Stomach (tissue), 9 donors: ENCODE results near the gene USP53. TPM values are rescaled to one million over a fixed set of nuclear protein-coding genes. Genes with fewer than 3 reads are reported as not detected.
A peak's percentile ranks its signal among the peaks of the same experiment; 100 is the strongest.
"Not testable (repeated sequence)": the region's sequence is repeated elsewhere in the genome, so short reads cannot be mapped to it uniquely, and the experiment has no call there.

Experiments
- DNase-seq, 2 donors: peaks; one replicate each; pipeline versions ENCODE4 v3.0.0 to v3.0.0-alpha.2; 2013 to 2019
- H3K27ac ChIP-seq, 5 donors: fragments of 200-600 bp in 4 of 5; sonication (generic) in 4 of 5; one replicate each; pipeline ENCODE4 v1.5.1; 2013 to 2019; ENCODE audit warnings: mild to moderate bottlenecking in 1 of 5, moderate library complexity in 1 of 5
- H3K27me3 ChIP-seq, 3 donors: fragments of 200-600 bp; sonication (generic); one replicate each; pipeline ENCODE4 v1.5.1; 2017 to 2019; ENCODE audit warnings: mixed run types in 1 of 3
- H3K36me3 ChIP-seq, 4 donors: fragments of 200-600 bp; sonication (generic); 1 replicate in 3 of 4; 2 replicates in 1 of 4; pipeline ENCODE4 v1.5.1; 2016 to 2019
- H3K4me1 ChIP-seq, 4 donors: fragments of 200-600 bp; sonication (generic); one replicate each; pipeline ENCODE4 v1.5.1; 2016 to 2019
- H3K4me3 ChIP-seq, 4 donors: fragments of 200-600 bp; sonication (generic) in 3 of 4; one replicate each; pipeline ENCODE4 v1.5.1; 2016 to 2019; ENCODE audit warnings: mild to moderate bottlenecking in 1 of 4
- H3K9me3 ChIP-seq, 4 donors: fragments of 200-600 bp; sonication (generic); one replicate each; pipeline ENCODE4 v1.5.1; 2016 to 2019
- EP300 ChIP-seq: sonication (generic); formaldehyde crosslinking; IDR thresholded peaks from one replicate; pipeline ENCODE4 v1.6.1; 2017; ENCODE audit warnings: antibody characterized with exemption
- POLR2A ChIP-seq, 4 donors: fragments of 450-650 bp; IDR thresholded peaks; one replicate each; pipeline ENCODE4 v1.6.1; 2016; ENCODE audit warnings: antibody characterized with exemption in 4 of 4, control low read depth in 2 of 4, mild to moderate bottlenecking in 1 of 4, moderate library complexity in 1 of 4
- POLR2AphosphoS5 ChIP-seq, 3 donors: sonication (generic); formaldehyde crosslinking; IDR thresholded peaks; one replicate each; pipeline ENCODE4 v1.6.1; 2016; ENCODE audit warnings: antibody characterized with exemption in 3 of 3
- WGBS, 5 donors: extraction: QIAGEN DNeasy Blood & Tissue Kit in 3 of 5; methylation state at CpG; one replicate each; pipeline versions ENCODE4 v1.1.5 to v1.1.7; 2013 to 2018; 5-methylcytosine and 5-hydroxymethylcytosine counted together
- intact Hi-C: fragments of 100-400 bp; cut with DNase I; formaldehyde crosslinking; loops from one replicate; pipeline ENCODE4 v1.15.1; 2023; ENCODE audit warnings: low total_unique reads
- polyA plus RNA-seq, 3 donors: library from polyadenylated mRNA; stranded (reverse); fragments of 200-250 nt; gene quantifications; one replicate each; pipeline ENCODE4 v1.2.3, GENCODE V29; 2013
- total RNA-seq, 5 donors: library from RNA; depleted of rRNA; stranded (reverse); fragments of >200 nt; gene quantifications; one replicate each; pipeline versions ENCODE4 v1.1.0 to v1.2.3, GENCODE V29; 2014 to 2016
- TF ChIP-seq, protein P1 (sequence below), 7 experiments: fragments of 450-650 bp in 4 of 7; fragments of 200-600 bp in 3 of 7; sonication (generic) in 3 of 7; IDR thresholded peaks; one replicate each; pipeline ENCODE4 v1.5.1; 2016 to 2019; ENCODE audit warnings: antibody characterized with exemption in 7 of 7, control low read depth in 2 of 7, mild to moderate bottlenecking in 1 of 7
- donor health status: healthy with polysubstance abuse.
- donor health status: Bipolar disorder and iron deficiency.
- donor health status: healthy.

The USP53 gene
- total and polyA plus RNA-seq, 8 donors = 15.8 to 116 (median 54.1) TPM

DNA sequence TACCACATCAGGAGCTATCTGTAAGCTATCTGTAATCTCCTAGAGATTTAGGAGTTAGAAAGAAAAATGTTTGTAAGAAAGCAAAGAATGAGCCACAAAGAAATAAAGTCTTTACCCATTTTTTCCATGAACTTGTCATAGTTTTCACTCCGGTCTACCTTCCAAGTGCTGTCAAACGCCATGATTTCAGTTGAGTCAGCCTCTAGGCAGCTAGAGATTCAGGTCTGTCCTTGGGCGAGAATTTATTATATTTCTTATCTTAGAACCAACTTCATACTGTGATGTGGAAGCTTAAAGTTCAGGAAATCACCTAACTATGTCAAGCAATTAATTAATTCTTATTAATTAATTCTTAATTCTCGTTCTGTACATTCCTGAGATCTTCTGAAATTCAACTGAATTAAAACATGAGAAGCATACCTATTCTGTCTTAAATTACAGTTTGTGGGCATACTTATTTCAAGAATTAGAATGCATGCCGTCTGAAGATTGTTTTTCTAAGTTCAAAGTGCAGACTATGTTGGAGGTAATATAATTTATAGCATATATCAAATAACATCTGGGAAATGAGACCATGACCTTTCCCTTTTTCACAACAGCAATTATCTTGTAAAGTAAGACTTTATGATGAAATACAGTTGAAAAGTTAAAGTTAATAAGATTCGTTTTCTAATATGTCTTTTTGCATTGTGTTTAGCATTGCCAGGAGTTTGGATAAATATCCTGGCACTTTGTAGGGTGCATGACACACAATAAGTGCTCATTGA is 109.6 kb downstream of the USP53 start, which contains the start of gene FABP2:
TSS of gene FABP2 (minus strand) at position 218 of the 767 bp plus-strand sequence. CDS start at position 182, 36 bp downstream.
- H3K27ac ChIP-seq = no peak within 1 kb of the TSS
- TF ChIP-seq POLR2AphosphoS5 (IDR thresholded peaks at IDR 0.05) = no peak
- no peak for TF ChIP-seq POLR2A (IDR thresholded peaks at IDR 0.05)
- TF ChIP-seq, protein P1, sequence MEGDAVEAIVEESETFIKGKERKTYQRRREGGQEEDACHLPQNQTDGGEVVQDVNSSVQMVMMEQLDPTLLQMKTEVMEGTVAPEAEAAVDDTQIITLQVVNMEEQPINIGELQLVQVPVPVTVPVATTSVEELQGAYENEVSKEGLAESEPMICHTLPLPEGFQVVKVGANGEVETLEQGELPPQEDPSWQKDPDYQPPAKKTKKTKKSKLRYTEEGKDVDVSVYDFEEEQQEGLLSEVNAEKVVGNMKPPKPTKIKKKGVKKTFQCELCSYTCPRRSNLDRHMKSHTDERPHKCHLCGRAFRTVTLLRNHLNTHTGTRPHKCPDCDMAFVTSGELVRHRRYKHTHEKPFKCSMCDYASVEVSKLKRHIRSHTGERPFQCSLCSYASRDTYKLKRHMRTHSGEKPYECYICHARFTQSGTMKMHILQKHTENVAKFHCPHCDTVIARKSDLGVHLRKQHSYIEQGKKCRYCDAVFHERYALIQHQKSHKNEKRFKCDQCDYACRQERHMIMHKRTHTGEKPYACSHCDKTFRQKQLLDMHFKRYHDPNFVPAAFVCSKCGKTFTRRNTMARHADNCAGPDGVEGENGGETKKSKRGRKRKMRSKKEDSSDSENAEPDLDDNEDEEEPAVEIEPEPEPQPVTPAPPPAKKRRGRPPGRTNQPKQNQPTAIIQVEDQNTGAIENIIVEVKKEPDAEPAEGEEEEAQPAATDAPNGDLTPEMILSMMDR (IDR thresholded peaks at IDR 0.05) = no peak
- TF ChIP-seq EP300 = no peak
- no peaks in the 10 kb centered on the region for H3K36me3 ChIP-seq
- DNase-seq = no peak
- H3K27me3 ChIP-seq = no peaks in the 10 kb centered on the region
- no peaks in the 10 kb centered on the region for H3K9me3 ChIP-seq
- WGBS, 5 donors = 71 to 78% (median 76%) methylated on average over 6 of the region's 6 CpGs
- intact Hi-C loops = no loop called here
- H3K4me3 ChIP-seq = no peak within 1 kb of the TSS
- H3K4me1 ChIP-seq = no peaks in the 10 kb centered on the region

DNA sequence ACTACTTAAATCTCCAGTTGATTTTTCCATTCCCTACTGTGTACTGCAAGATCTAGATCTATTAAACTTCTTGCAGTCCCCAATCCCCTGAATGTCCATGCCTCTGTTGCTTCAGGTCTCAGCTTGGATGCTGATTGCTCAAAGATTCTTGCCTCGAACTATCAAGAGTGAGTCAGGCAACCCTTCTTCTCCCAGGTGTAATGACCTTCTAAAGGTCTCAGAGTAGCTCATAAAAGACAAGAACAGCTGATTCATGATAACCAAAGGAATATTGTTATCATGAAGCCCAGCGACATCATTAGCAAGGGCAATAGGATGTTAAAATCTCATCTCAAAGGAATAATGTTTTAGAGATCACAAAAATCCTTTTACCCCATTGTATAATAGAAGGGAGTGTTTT is 116.2 kb downstream of the USP53 start:
- no peak overlapping the region for H3K4me3 ChIP-seq
- WGBS, 5 donors = 79 to 89% (median 81%) methylated on average over 2 of the region's 2 CpGs
- H3K27ac ChIP-seq = no peak overlapping the region
- no peak for DNase-seq
- no peaks in the 10 kb centered on the region for H3K4me1 ChIP-seq
- no peaks in the 10 kb centered on the region for H3K27me3 ChIP-seq
- no peaks in the 10 kb centered on the region for H3K9me3 ChIP-seq
- no peaks in the 10 kb centered on the region for H3K36me3 ChIP-seq
- intact Hi-C loops = no loop called here
- no peak for TF ChIP-seq EP300
- TF ChIP-seq, protein P1 (IDR thresholded peaks at IDR 0.05) = no peak
- no peak for TF ChIP-seq POLR2A (IDR thresholded peaks at IDR 0.05)
- no peak for TF ChIP-seq POLR2AphosphoS5 (IDR thresholded peaks at IDR 0.05)

DNA sequence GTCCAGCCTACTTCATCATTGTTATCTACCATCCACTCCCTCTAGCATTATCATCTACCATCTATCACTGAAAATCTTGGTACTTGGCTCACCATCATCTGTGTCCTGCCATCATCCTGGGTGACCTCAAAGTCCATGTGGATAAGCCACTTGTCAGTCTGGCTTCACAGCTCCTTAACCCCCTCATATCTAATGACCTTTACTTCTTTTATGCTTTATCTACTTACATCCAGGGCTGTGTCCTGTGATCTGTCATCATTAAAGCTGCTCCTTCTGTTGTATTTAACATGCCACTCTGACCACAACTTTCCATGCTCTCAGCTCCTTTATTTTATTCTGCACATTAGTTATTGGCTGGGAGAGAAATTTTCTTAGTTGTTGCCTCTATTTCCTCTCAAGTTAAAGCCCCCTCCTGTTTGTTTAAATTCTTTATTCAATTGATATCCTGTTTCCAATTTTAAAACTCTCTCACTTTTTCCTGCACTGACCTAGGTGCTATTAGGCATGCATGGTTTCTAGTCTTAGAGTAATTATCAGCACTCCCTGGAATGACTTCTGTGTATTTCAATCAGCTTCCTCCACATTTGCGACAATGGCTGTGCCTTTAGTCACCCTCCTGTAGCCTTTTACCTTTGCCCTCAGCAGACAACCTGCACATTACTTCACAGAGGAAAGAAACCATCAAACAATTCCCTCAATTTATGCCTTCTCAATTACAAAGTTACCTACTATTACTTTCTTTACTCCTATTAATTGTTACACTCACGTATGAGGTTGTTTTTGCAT is 117.5 kb downstream of the USP53 start:
- Histone ChIP-seq H3K27me3 (no peaks in the 10 kb centered on the region), H3K27ac (no peak overlapping the region), H3K9me3 (no peaks in the 10 kb centered on the region), H3K36me3 (no peaks in the 10 kb centered on the region), H3K4me1 (no peaks in the 10 kb centered on the region), H3K4me3 (no peak overlapping the region)
- TF ChIP-seq POLR2AphosphoS5 (IDR thresholded peaks at IDR 0.05) (no peak), POLR2A (IDR thresholded peaks at IDR 0.05) (no peak), EP300 (no peak)
- TF ChIP-seq, protein P1 (IDR thresholded peaks at IDR 0.05) = no peak
- DNase-seq = no peak
- intact Hi-C loops = no loop called here
- WGBS, 5 donors = 53 to 68% (median 57%) methylated on average over 2 of the region's 2 CpGs

DNA sequence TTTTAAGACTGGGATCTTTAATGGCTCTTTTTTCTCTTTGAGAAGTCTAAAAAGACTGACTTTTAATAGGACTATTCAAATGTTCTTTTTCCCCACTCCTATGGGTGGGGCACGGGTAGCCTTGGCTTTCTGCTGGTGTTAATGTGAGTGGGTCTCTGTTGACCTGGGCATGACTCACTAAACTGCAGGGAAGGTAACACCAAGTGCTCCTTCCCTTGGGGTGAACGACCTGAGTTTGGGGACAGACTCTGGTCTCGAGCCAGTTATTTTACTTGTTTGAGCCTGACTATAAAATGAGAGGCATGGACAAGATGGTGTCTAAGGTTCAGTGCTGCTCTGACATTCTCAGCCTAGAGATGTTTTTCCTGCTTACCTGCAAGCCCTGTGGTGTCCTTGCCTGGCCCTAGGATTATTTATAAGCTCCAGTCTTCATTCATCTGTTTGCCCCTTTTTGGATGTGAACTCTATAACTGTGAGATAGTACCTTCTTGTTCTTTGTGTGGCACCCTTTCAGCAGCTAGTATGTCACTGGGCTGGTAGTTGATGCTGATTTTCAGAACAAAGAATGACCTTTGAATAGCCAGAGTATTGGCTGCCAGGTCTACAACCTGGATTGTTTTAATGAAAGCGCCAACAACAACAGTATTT is 123.9 kb downstream of the USP53 start:
- H3K4me3 ChIP-seq, DNase-seq, H3K4me1 ChIP-seq, H3K36me3 ChIP-seq, H3K9me3 ChIP-seq, H3K27me3 ChIP-seq, intact Hi-C loops: not testable (repeated sequence)
- 63 to 84% (median 80%) methylated on average over 3 to 4 of the region's 4 CpGs for WGBS, 5 donors
- H3K27ac ChIP-seq = peak overlapping the region in 1 of 5 donors; percentile 4
